CD1c-positive myeloid dendritic cell (primary cell): ENCODE results near the gene MRTFA.
"Not testable (repeated sequence)": the region's sequence is repeated elsewhere in the genome, so short reads cannot be mapped to it uniquely, and the experiment has no call there.

Source experiments
- DNase-seq: peaks from one replicate; pipeline ENCODE4 v3.0.0-alpha.2; 2016; ENCODE audit errors: extremely low spot score

MRTFA gene

DNA sequence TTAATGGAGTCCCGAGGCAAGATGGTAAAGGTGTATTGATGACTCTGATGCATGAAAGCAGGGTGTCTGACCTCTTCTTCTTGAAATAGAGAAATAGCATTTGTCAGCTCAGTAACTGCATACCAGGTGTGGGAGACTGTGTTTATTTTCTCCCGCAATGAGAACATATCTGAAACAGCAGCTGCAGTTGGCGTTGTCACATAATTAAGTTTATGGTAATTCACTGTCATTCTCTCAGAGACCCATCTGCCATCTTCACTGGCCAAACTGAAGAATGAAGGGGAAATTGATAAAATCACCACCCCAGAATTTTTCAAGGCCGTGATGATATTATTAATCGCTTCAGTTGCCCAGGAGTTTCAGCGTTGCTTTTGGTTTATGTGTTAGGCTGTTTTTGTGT is 22.6 kb upstream of the MRTFA start:
- DNase-seq: no peak

DNA sequence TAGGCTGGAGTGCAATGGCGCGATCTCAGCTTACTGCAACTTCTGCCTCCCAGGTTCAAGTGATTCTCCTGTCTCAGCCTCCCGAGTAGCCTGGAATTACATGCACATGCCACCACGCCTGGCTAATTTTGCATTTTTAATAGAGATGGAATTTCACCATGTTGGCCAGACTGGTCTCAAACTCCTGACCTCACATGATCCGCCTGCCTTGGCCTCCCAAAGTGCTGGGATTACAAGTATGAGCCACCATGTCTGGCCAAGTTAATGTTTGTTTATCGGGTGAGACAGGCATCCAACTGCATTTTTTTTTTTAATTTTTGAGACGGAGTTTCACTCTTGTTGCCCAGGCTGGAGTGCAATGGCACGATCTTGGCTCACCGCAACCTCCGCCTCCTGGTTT is 20.1 kb upstream of the MRTFA start:
- not testable (repeated sequence) for DNase-seq

DNA sequence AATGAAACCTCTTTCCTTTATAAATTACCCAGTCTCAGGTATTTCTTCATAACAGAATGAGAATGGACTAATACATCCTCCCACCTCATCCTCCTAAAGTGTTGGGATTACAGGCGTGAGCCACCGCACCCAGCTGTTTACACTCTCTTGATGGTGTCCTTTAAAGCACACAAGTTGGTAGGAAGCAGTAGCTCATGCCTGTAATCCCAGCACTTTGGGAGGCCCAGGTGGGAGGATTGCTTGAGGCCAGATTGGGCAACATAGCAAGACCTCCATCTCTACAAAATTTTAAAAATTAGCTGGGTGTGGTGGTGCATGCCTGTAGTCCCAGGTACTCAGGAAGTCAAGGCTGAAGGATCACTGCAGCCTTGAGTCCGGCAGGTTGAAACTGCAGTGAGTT is 19.4 kb upstream of the MRTFA start:
- DNase-seq: not testable (repeated sequence)

- no peak for DNase-seq
These were observed 18.1 kb upstream of the MRTFA start for GRCh38 chr22:40654522-40655167.

GRCh38 chr22:40653361-40653760 is 16.8 kb upstream of the MRTFA start:
- DNase-seq: no peak

DNA sequence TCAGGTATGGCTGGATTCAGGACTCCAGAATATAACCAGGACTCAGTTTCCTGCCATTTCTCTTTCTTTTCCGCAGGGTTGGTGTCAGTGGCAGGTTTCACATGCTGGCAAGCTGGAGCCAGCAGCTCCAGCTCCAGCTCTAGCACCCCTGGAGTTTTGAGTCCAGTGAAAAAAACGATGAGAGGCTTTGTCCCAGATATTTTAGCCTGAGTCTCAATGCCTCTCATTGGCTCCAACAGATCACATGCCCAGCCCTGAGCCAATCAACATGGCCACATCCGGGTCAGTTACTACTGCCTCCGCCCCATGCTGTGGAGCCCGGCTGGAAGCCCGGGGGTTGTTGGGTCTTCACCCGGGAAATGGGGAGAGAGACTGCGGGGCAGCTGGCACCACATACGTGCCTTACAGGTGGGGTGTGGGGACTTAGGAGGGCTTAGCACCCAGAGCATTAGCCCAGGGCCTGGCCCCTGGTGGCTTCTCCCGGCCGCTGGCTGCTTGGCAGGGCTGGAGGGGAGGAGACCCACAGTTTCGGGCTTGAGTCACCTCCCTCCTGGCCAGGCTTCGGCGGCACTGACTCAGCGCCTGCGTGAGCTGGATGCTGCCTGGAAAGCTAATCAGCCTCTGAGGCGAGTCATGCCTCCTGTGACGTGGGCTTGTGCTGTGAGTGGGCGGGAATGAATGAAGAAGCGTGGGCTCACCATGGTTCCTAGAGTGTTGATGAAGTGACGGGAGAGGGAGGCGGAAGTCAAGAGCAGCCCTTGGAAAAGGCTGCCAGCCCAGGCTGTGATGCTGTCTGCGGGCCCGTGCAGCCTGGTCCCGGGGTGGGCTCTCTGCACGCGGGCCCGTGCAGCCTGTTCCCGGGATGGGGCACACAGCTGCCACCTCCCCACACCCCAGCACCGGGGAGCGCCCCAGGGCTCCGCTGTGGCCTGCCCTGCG is 15.3 kb upstream of the MRTFA start:
- DNase-seq: peak; percentile 99

DNA sequence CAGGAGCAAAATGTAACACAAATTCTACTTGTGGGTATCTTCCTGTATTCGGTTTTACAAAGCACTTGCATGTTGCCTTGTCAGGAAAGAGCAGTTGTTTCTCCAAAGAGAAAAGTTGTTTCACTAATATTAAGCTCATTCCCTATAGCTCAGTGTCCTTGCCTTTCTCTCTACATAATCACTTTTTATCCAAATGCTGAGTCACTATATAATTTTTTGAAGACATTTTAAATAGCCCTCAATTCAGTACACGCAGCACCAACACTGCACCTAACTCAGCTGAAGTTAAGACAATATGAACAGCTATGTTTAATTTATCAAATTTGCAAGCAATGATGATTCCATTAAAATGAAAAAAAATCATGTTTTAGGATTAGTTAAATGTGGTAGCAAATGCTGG is 14.5 kb upstream of the MRTFA start:
- DNase-seq: no peak

DNA sequence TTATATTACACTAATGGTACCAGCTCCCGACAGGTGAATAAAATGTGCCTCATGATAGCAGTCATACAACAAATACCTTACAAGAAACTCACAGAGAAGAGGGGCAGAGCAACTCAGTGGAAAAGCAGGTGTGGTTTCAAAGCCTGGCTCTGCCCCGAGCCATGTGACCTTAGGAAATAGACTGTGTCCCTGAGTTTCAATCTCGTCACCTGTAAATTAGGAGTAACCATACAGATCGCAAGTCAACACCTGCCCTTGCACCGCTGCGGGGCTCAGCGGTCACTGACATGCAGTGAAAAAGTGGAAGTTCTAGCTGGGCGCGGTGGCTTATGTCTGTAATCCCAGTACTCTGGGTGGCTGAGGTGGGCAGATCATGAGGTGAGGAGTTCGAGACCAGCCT is 11.9 kb upstream of the MRTFA start:
- DNase-seq: no peak

DNA sequence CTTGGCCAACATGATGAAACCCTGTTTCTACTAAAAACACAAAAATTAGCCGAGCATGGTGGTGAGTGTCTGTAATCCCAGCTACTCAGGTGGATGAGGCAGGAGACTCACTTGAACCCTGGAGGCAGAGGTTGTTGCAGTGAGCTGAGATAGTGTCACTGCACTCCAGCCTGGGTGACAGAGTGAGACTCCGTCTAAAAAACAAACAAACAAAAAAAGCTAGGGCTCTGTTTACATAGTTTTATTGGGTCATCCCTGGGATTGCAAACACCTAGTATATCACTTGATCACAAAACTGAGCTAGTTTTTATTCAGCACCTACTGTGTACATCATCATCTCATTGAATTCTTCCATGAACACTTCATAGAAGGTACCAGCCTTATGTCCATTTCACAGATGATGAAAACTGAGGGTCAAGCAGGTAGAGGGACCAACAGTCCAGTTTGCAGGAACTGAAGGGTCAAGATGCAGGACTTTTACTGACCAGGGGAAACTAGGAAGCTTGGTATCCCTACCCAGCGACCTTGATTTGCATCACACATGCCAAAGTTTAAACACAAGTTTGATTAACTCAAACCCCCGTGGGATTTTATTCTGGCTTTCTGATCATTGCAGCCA is 9.2 kb upstream of the MRTFA start:
- no peak for DNase-seq

GRCh38 chr22:40642316-40642715 is 5.8 kb upstream of the MRTFA start:
- DNase-seq: no peak

DNA sequence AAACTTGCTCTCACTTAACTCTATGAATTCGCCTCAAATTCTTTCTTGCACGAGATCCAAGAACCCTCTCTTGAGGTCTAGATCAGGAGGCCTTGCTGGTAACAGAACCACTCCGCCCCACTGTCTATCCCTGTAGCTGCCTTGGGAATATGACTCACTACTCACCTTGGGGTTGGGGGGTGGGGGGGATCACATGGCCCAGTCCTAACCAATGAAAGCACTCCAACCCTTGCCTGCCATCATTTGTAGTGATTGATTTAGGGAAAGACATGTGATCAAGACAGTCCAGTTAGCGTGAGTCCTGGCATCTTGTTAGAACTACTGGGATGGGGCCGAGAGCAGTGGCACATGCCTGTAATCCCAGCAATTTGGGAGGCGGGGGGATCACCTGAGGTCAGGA is 4.8 kb upstream of the MRTFA start:
- DNase-seq: no peak

GRCh38 chr22:40638261-40638660 is 1.7 kb upstream of the MRTFA start:
- DNase-seq: no peak

- DNase-seq: peak; percentile 92
These were observed 948 bp upstream of the MRTFA start for GRCh38 chr22:40637183-40638150.

GRCh38 chr22:40635940-40636379 is 559 bp downstream of the MRTFA start:
- DNase-seq: no peak

DNA sequence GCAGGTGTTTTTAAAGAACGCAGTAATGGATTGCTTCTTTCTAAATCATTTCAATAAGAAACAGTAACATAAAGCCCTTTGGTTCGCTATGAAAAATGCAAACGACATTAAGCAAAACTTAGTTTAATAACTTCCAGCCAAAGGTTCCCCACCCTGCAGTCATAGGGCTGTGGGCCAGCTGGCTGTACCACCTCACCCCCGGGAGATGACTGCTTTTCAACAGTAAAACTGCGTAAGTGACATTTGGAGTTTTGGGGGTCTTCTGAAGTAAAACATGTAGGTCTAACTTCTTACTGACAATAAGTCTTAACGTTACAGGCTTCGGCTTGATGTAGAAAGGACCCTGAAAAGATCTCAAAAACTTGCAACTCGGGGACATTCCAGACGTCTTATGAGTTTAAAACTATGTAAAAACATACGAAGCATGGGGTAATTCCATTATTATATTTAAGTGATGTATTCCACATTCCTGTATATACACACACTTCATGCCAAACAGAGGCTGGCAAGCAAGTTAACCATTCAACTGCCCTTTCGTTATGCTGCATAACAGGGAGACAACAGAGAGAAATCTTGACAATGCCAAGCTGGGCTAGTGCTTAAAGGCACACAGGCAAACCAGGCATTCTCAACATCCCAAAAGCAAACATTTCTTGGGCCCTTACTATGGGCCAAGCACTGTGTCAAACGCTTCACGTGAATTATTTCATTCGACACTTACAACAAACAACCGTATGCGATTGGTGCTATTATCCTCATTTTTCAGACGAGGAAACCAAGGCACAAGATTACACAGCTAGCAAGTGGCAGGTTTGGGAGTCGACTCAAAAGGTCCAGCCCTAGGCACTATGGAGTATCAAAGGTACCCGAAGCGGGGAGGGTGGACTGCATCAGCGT is 1.2 kb downstream of the MRTFA start:
- no peak for DNase-seq

- DNase-seq: no peak
These were observed 2.2 kb downstream of the MRTFA start for GRCh38 chr22:40634119-40634903.

- DNase-seq: no peak
These were observed 3.5 kb downstream of the MRTFA start for GRCh38 chr22:40633036-40633435.

DNA sequence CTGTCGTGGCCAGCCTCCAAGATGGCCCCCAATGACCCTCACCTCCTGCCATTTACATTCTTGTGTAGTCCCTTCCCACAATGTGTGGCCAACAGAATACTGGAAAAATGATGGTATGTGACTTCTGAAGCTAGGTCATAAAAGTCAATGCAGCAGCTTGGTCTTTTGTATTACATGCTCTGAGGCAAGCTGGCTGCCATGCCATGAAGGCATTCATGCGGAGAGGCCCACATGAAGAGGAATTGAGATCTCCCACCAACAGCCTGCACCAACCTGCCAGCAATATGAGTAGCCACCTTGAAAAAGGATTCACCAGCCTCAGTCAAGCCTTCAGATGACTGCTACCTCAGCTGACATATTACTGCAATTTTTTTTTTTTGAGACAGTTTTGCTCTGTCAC is 4.6 kb downstream of the MRTFA start:
- DNase-seq: no peak

DNA sequence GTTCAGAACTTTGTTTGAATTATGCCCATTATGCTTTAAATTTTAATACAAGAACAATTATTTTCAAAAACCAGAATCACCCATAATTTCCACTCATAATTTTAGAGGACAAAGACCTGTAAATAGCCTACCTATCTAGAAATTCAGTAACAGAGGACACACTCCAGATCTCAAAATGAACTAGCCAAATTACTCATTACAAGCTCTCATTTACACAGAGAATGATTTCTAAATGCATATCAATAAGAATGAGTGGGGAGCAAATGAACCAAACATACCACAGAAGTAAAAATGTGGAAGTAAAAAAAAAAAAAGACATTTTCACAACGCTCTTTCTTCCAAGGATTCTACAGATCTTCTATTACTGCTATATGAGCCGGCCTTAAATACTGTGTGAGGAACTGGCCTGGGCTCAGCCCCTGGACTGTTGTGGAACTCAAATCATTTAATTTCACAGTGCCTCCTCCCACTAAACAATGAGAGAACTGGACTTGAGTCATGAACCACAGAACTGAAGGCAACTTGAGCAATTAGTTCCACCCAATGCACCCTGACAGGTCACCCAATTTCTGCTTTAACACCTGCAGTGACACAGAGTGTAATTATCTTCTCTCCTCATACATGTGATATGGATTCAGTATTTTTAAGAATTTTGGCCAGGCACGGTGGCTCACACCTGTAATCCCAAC is 8.0 kb downstream of the MRTFA start:
- DNase-seq: peak; percentile 85
